Pulmonary artery endothelial cell (primary cell): Measurements from ENCODE around the gene CNR2. TPM values are rescaled to one million over a fixed set of nuclear protein-coding genes. Genes with fewer than 3 reads are reported as not detected.
"Not testable (repeated sequence)": the region's sequence is repeated elsewhere in the genome, so short reads cannot be mapped to it uniquely, and the experiment has no call there.

Experiments
- DNase-seq: peaks from one replicate; pipeline ENCODE4 v3.0.0-alpha.2; 2011; ENCODE audit warnings: low read depth, low spot score
- total RNA-seq: library from RNA; depleted of rRNA; stranded (reverse); fragments of >200 nt; gene quantifications from 2 replicates; pipeline ENCODE4 v1.2.3, GENCODE V29; 2014

Gene CNR2
- not detected in 2 replicates for total RNA-seq

GRCh38 chr1:23913212-23913880, at the start of gene CNR2:
Gene CNR2 (minus strand): TSS chr1:23913362. CDS start chr1:23875617, 37,745 bp downstream.
- no peak for DNase-seq

GRCh38 chr1:23960291-23961020, 47.3 kb upstream of the CNR2 start:
- no peak for DNase-seq

- DNase-seq: peak; percentile 88
Measured at GRCh38 chr1:23959461-23960290, 46.5 kb upstream of the CNR2 start, which contains the start of gene PNRC2. Gene PNRC2 (plus strand): TSS chr1:23959828. CDS start chr1:23961458, 1,630 bp downstream.

GRCh38 chr1:23958810-23959460, 45.8 kb upstream of the CNR2 start:
- DNase-seq: peak; percentile 85

GRCh38 chr1:23958040-23958809, 45.1 kb upstream of the CNR2 start:
- not testable (repeated sequence) for DNase-seq

GRCh38 chr1:23957096-23957495, 43.9 kb upstream of the CNR2 start:
- DNase-seq: no peak

GRCh38 chr1:23953020-23953419, 39.9 kb upstream of the CNR2 start:
- no peak for DNase-seq

- no peak for DNase-seq
Measured at GRCh38 chr1:23947366-23947765, 34.2 kb upstream of the CNR2 start.

GRCh38 chr1:23936481-23937176, 23.5 kb upstream of the CNR2 start:
- no peak for DNase-seq

- no peak for DNase-seq
Measured at GRCh38 chr1:23931491-23931880, 18.3 kb upstream of the CNR2 start.

GRCh38 chr1:23930861-23931490, 17.8 kb upstream of the CNR2 start:
- DNase-seq: no peak

- no peak for DNase-seq
Measured at GRCh38 chr1:23930270-23930669, 17.1 kb upstream of the CNR2 start.

GRCh38 chr1:23928789-23929188, 15.6 kb upstream of the CNR2 start:
- DNase-seq: no peak

GRCh38 chr1:23927097-23927496, 13.9 kb upstream of the CNR2 start:
- DNase-seq: no peak

- no peak for DNase-seq
Measured at GRCh38 chr1:23925279-23925678, 12.1 kb upstream of the CNR2 start.

- DNase-seq: no peak
Measured at GRCh38 chr1:23924601-23925000, 11.4 kb upstream of the CNR2 start.

GRCh38 chr1:23923592-23924499, 10.7 kb upstream of the CNR2 start:
- DNase-seq: no peak

- no peak for DNase-seq
Measured at GRCh38 chr1:23922321-23922943, 9.3 kb upstream of the CNR2 start.
